SU-DHL-6 (cell line): ENCODE measurements around the gene CD99L2.

Experiments used
- H2AFZ ChIP-seq: fragments of 200-600 bp; sonication (generic); 2 replicates; pipeline ENCODE4 v1.6.1; 2014; ENCODE audit warnings: low read depth, mild to moderate bottlenecking, moderate library complexity, mixed read lengths, antibody characterized with exemption, low read length; ENCODE audit not compliant: severe bottlenecking
- H3F3A ChIP-seq: fragments of 200-600 bp; shearing (Covaris generic); 2 replicates; pipeline ENCODE4 v1.6.0; 2016; ENCODE audit warnings: antibody characterized with exemption, mild to moderate bottlenecking; ENCODE audit not compliant: insufficient read depth
- H3K27ac ChIP-seq: fragments of 200-600 bp; sonication (generic); 2 replicates; pipeline ENCODE4 v1.5.1; 2016; ENCODE audit warnings: low read depth, mild to moderate bottlenecking, low read length, moderate library complexity, mixed read lengths
- H3K27me3 ChIP-seq: fragments of 200-600 bp; sonication (generic), shearing (Covaris generic); 2 replicates; pipeline ENCODE4 v1.6.0; 2014; ENCODE audit warnings: mild to moderate bottlenecking, low read length
- H3K36me3 ChIP-seq: fragments of 200-600 bp; sonication (generic); 2 replicates; pipeline ENCODE4 v1.6.1; 2014; ENCODE audit warnings: mild to moderate bottlenecking, low read length, mixed read lengths
- H3K4me2 ChIP-seq: fragments of 300-600, 200-600 bp; shearing (Covaris generic), sonication (generic); 2 replicates; pipeline ENCODE4 v1.6.0; 2014; ENCODE audit warnings: low read length, low read depth, mild to moderate bottlenecking; ENCODE audit not compliant: poor library complexity, severe bottlenecking
- H3K4me3 ChIP-seq: fragments of 200-600 bp; sonication (generic); 2 replicates; pipeline ENCODE4 v1.5.1; 2014; ENCODE audit warnings: antibody characterized with exemption, low read length, mild to moderate bottlenecking, mixed read lengths; ENCODE audit not compliant: insufficient read depth, poor library complexity, severe bottlenecking
- H3K79me2 ChIP-seq: fragments of 200-600 bp; sonication (generic); 2 replicates; pipeline ENCODE4 v1.6.1; 2014; ENCODE audit warnings: mild to moderate bottlenecking, low read length, moderate library complexity; ENCODE audit not compliant: insufficient read depth
- H3K9ac ChIP-seq: fragments of 200-600 bp; sonication (generic); 2 replicates; pipeline ENCODE4 v1.7.0; 2014; ENCODE audit warnings: mild to moderate bottlenecking, low read length
- H3K9me2 ChIP-seq: fragments of 200-600 bp; sonication (generic); replicated peaks from 2 replicates; pipeline ENCODE4 v1.6.1; 2014; ENCODE audit warnings: low read length; ENCODE audit not compliant: insufficient read depth
- H3K9me3 ChIP-seq: fragments of 200-600 bp; sonication (generic); 2 replicates; pipeline ENCODE4 v1.6.1; 2014; ENCODE audit warnings: low read length, mixed read lengths; ENCODE audit not compliant: insufficient read depth
- H4K20me1 ChIP-seq: fragments of 200-600 bp; sonication (generic); 2 replicates; pipeline ENCODE4 v1.6.1; 2014; ENCODE audit warnings: low read depth, mild to moderate bottlenecking, antibody characterized with exemption, low read length, moderate library complexity, mixed read lengths
- EZH2phosphoT487 ChIP-seq: fragments of 200-600 bp; sonication (generic), shearing (Covaris generic); conservative IDR thresholded peaks from 2 replicates; pipeline ENCODE4 v1.6.1; 2018; ENCODE audit warnings: mild to moderate bottlenecking, antibody characterized with exemption, low read length, moderate library complexity, mixed read lengths
- TF ChIP-seq, protein P1 (sequence below): fragments of 200-600 bp; sonication (generic); IDR thresholded peaks from one replicate; pipeline ENCODE4 v1.5.1; 2017; ENCODE audit warnings: antibody characterized with exemption, mild to moderate bottlenecking, low read length, moderate library complexity; ENCODE audit not compliant: insufficient read depth, poor library complexity, severe bottlenecking

CD99L2 gene

DNA sequence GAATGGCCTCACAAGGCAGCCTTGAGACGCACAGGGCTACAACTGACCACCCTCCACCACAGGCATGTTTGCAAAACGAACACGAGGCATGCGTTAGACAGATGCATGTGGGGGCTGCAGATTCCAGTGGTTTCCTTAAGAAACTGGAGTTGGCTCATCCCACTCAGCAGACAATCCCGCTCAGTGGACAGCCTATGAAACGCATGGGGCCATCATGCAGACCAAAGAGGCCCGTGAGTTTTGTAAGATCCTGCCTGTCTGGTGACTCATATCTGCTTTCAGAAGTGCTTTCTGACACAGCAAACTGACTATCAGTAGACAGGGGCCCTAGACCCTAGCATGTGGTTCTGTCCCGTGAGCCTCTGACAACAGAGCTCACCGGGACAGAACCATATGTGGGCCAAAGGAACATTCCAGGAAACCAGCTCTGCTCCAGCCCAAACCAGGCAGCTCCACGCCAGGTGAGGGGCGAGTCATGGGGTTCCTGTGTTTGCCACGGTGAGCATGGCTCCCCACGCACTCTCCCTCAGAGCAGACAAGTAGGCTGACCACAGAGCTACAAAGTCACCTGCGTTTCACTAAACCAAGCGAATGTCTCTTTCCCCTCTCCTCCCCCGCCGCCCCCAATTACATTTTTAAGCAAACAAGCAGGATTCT, 130.9 kb downstream of the CD99L2 start:
- Histone ChIP-seq H3K79me2 (no peaks in the 10 kb centered on the region), H3K4me3 (no peak overlapping the region)
- TF ChIP-seq, protein P1, sequence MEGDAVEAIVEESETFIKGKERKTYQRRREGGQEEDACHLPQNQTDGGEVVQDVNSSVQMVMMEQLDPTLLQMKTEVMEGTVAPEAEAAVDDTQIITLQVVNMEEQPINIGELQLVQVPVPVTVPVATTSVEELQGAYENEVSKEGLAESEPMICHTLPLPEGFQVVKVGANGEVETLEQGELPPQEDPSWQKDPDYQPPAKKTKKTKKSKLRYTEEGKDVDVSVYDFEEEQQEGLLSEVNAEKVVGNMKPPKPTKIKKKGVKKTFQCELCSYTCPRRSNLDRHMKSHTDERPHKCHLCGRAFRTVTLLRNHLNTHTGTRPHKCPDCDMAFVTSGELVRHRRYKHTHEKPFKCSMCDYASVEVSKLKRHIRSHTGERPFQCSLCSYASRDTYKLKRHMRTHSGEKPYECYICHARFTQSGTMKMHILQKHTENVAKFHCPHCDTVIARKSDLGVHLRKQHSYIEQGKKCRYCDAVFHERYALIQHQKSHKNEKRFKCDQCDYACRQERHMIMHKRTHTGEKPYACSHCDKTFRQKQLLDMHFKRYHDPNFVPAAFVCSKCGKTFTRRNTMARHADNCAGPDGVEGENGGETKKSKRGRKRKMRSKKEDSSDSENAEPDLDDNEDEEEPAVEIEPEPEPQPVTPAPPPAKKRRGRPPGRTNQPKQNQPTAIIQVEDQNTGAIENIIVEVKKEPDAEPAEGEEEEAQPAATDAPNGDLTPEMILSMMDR = no peak
- TF ChIP-seq EZH2phosphoT487 = no peak

DNA sequence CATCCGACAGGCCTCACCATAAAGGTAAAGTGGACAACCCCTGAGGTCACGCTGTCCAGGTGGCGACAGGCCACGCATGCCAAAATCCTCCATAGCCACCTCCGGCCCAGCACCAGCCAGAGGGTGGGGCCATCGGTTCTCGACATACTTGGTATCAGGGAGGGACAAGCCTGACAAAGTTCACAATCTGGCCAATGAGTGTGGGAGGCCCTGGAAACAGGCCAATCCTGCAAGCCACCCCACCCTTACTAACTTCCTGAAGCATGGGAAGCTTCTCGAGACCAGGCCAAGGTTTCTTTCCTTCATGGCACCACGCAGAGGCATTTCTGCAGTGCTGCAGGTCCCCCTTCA, 131.4 kb downstream of the CD99L2 start:
- no peak overlapping the region for H3K9ac ChIP-seq
- no peak overlapping the region for H3K4me2 ChIP-seq
- no peak overlapping the region for H2AFZ ChIP-seq

More for the DNA sequence above, 130.9 kb downstream of the CD99L2 start:
- Histone ChIP-seq H3K9me2 (no peaks in the 10 kb centered on the region), H3F3A (no peaks in the 10 kb centered on the region), H3K4me2 (no peak overlapping the region), H3K27ac (no peak overlapping the region), H3K27me3 (no peaks in the 10 kb centered on the region), H3K36me3 (no peaks in the 10 kb centered on the region), H3K9ac (no peak overlapping the region), H3K9me3 (no peaks in the 10 kb centered on the region), H2AFZ (no peak overlapping the region), H4K20me1 (no peaks in the 10 kb centered on the region)

DNA sequence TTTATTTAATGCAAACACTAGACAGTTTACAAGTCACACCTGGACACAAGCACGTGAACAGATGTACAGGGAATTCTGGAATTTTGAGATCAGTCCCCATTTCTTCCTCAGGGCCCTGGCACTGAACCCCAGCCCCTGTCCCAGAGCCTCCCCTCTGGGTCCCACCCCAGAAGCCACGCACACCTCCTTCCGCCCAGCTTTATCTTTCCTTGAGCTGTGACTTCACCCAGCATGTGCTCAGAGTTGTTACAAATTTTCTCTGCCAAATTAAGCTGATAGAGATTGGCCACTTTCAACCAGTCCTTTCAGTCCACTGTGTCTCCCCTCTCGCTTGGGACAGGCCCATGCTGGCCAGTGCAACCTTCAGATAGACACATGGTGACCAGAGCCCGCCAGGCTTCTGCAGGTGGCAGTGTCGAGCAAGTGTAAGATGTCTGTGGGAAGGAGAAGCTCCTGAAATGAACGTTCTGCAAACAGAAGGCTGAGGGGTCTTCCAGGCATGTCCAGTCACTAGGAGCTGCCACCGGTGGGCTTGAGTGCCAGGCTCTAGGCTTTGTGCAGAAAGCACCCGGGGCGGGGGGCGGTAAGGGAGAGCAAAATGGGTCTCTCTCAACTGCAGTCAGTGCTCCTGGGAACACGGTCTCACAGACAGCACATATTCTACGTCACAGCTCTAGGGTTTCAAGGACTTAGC, 132.0 kb downstream of the CD99L2 start:
- TF ChIP-seq, protein P1 = no peak
- TF ChIP-seq EZH2phosphoT487 = no peak
- Histone ChIP-seq H3K9me2 (no peaks in the 10 kb centered on the region), H3K4me3 (no peak overlapping the region), H3K9ac (no peak overlapping the region), H3K79me2 (no peaks in the 10 kb centered on the region), H2AFZ (no peak overlapping the region), H3K9me3 (no peaks in the 10 kb centered on the region), H3K27me3 (no peaks in the 10 kb centered on the region), H3K36me3 (no peaks in the 10 kb centered on the region), H4K20me1 (no peaks in the 10 kb centered on the region), H3K4me2 (no peak overlapping the region), H3K27ac (no peak overlapping the region), H3F3A (no peaks in the 10 kb centered on the region)

More for the DNA sequence above, 131.4 kb downstream of the CD99L2 start:
- H3K36me3 ChIP-seq = no peaks in the 10 kb centered on the region
- no peaks in the 10 kb centered on the region for H3K9me3 ChIP-seq
- no peaks in the 10 kb centered on the region for H4K20me1 ChIP-seq
- H3K27me3 ChIP-seq = no peaks in the 10 kb centered on the region
- no peak overlapping the region for H3K4me3 ChIP-seq
- no peaks in the 10 kb centered on the region for H3K79me2 ChIP-seq
- no peaks in the 10 kb centered on the region for H3F3A ChIP-seq
- no peak overlapping the region for H3K27ac ChIP-seq
- no peaks in the 10 kb centered on the region for H3K9me2 ChIP-seq
- TF ChIP-seq, protein P1 = no peak
- no peak for TF ChIP-seq EZH2phosphoT487
